GM19467 (cell line): ENCODE data around the gene LUC7L3.
"Not testable (repeated sequence)": the region's sequence is repeated elsewhere in the genome, so short reads cannot be mapped to it uniquely, and the experiment has no call there.

ENCODE experiments used
- ATAC-seq: cut with Tn5 transposase; IDR thresholded peaks from one replicate; pipeline ENCODE4 v1.9.1; 2021; ENCODE audit warnings: mild to moderate bottlenecking, moderate library complexity; ENCODE audit not compliant: unreplicated experiment

Gene LUC7L3

DNA sequence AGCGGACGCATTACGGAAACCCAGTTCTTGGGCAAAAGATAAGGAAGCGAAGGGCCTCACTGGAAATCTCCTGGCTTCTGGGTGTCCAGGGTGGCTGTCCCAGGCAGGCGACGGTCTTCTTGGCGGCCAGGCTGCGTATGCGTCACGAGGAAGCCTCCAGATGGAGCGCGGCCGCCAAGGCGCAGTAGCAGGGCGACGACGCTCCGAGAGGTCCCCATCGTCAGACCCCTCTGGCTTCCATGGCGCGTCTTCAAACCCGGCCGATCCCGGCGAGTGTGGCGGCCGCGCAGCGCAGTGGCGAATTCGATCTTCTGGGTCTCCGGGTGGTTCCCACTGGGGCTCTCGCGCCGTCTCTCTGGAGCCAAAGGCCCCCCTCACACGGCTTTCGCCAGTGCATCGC is 61.8 kb downstream of the LUC7L3 start:
- no peak for ATAC-seq

DNA sequence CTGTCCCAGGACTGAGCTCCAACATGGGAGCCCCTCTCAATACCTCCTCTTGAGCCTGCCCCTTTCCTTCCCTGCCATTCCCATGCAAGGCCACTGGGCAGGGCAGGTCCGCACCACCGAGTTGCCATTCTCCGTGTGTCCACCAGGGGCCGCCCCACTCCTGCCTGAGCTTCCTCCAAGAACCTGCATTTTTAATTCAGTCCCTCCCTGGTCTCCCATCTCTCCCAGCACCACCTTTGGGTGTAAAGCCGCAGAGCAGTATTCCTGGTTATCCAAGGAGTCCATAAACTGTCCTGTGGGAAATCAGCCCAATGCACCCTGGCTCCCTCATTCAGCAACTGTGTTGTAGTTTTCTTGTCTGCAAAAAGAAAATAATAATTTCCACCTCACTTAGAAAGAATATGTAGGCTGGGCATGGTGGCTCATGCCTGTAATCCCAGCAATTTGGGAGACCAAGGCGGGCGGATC is 63.8 kb downstream of the LUC7L3 start:
- no peak for ATAC-seq

DNA sequence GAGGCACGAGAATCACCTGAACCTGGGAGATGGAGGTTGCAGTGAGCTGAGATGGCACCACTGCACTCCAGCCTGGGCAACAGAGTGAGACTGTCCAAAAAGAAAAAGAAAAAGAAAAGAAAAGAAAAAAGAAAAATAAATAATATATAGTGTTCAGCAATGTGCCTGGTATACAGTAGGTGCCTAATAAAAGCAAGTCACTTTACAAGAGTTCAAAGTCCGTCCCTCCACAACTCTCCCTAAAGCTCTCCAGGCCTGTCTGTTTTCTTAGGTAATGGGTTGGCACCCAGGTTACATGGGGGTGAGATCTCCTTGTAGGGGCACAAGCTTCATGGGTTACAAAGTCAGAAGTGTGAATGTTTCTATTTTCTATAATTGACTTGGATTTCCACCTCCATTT is 64.5 kb downstream of the LUC7L3 start:
- ATAC-seq, result no peak

DNA sequence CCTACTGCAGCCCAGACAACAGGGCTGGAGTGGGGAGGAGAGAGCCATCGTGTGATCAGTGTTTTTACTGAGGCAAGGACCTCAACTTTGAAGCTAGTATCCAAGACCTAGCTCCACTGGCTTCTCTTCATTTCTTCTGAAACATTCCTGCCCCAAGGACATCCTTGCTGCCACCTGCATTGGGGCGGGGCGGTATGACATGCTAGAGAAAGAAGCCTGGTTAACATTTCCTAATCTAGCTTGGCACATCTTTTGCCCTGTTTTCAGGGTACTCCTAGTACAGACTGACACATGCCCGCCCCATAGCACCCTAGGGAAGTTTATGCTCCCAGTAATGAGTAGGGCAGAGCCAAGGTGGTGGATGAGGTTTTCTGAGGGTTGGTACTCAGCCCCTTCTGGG is 65.7 kb downstream of the LUC7L3 start:
- no peak for ATAC-seq

DNA sequence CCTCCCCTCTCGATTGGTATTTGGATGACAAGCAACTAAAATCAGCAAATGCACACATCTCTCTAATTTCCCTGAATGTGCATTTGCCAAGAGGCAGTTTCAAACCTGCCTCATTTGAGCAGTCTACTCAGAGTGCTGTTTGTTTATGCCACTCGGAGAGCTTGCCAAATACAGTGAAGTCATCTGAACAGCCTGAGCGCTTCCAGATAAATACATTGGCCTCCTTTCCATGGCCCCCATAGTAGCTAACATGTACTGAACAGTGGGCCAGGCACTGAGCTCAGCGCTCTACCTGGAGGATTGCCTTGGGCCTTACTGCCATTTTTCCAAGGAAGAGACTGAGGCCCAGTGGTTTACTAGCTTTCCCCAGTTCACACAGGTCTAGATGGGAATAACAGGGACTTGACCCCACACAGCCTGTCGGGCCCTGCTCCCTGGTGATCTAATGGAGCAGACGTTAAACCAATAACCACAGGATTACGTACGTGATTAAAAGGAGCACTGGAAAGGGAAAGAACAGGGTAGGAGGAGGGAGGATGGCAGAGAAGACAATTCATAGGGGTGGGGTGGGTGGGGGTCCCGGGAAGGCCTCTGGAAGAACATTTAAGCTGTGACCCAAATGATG is 66.7 kb downstream of the LUC7L3 start:
- ATAC-seq, result no peak

DNA sequence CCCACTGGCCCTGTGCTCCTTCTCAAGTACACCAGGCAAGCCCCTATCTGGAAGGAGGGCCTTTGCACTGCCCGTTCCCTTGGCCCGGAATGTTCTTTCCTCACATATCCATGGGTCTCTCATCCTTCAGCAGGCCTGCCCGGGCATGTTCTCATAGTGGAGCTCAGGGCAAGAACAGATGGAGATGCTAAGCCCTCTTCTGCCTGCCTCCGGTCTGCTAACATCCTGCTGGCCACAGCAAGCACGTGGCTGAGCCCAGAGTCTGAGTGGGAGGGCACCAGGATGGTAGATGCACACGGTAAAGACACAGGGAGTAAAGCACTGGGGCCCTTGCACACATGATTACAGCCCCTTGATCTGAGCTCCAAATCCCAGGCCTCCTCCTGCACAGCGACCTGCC is 67.7 kb downstream of the LUC7L3 start:
- no peak for ATAC-seq

DNA sequence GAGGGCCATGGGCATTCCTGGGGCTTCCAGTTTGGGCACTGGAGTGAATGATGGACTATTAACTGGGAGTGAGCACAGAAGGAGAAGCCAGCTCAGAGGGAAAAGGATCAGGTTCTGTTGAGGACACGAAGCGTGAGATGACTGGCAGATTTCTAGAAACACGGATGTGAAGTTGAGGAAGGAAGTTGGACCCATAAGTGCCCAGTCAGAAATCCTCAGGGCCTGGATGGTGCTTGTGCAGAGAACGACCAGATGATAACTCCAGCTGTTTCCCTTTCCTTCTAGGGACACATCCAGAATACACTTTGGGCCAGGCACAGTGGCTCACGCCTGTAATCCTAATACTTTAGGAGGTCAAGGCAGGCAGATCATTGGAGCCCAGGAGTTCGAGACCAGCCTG is 71.2 kb downstream of the LUC7L3 start:
- no peak for ATAC-seq

DNA sequence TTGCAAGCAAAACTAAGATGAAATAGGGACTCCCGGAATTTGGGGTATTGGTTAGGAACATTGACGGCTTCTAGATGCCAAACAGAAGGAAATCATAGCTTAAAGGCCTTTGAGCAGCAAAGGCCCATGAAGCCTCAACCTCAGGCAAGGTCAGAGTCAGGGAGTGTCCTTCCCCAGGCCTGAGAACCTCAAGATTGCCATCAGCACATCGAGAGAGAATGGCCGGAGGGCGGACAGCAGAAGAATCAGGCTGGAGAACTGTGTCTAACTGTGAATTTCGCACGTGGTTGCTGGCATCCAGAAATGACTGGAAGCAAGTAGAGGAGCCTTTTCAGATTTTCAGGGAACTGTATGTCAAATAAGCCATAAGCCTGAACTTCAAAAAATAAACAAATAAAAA is 72.7 kb downstream of the LUC7L3 start:
- no peak for ATAC-seq

DNA sequence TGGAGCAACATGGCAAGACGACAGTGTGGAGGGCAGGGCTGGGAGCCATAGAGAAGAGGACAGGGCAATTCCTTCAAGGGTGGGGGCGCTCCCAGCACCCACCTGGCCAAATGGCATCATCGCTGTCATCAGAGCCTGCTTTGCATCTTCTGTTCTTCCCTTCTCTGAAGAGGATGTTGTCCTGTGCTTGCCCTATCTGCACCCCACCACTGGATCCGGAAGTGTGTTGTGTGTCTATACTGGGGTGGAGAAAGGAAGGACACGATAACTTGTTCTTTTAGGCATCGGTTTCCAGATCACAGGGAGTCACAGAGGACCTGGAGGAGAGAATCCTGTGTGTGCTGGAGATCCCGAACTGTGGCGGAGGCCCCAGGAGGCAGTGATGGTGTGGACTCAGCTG is 73.6 kb downstream of the LUC7L3 start:
- ATAC-seq, result no peak

DNA sequence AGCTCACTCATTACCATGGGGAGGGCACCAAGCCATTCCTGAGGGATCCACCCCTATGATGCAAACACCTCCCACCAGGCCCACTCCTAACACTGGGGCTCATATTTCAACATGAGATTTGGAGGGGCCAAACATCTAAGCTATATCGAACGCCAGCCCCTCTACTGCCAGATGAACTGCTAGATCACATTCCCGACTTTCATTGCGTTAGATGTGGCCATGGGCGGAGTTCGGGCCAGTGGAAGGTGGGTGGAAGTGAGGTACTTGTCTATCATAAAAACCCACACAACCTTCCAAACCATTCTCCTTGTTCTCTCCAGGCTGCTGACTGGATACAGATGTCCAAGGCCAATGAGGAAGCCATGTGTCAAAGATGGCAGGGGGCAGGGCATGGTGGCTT is 75.0 kb downstream of the LUC7L3 start:
- no peak for ATAC-seq

DNA sequence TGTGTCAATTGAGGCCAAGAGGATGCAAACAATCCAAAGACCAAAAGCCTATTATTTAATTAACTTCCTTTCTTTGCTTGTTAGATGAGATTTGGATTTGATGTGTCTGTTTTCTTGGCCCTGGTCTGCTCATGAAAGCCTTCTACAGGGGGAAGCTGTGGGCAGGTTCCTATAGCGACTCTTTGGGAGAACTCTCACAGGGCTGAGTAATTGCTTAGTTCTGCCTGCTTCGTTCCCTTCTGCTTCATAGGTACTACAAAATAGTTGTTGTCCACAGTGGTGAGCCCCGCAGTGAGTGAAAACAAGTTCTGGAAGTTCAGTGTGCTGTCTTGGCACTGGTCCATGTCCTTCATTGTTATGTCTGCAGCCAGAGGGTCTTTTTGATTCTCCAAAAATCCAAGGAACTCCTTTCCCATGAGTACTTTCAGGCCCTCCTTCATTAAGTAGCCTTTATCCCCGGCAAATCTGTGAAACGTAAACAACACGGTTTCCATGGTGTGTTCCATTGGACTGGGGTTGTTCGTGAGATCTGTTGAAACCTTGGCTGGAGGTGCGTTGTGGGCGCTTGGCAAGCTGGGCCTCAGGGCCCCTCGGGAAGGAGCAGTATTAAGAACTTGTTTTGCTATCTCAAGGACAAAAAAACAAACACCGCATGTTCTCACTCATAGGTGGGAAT is 77.9 kb downstream of the LUC7L3 start:
- no peak for ATAC-seq

DNA sequence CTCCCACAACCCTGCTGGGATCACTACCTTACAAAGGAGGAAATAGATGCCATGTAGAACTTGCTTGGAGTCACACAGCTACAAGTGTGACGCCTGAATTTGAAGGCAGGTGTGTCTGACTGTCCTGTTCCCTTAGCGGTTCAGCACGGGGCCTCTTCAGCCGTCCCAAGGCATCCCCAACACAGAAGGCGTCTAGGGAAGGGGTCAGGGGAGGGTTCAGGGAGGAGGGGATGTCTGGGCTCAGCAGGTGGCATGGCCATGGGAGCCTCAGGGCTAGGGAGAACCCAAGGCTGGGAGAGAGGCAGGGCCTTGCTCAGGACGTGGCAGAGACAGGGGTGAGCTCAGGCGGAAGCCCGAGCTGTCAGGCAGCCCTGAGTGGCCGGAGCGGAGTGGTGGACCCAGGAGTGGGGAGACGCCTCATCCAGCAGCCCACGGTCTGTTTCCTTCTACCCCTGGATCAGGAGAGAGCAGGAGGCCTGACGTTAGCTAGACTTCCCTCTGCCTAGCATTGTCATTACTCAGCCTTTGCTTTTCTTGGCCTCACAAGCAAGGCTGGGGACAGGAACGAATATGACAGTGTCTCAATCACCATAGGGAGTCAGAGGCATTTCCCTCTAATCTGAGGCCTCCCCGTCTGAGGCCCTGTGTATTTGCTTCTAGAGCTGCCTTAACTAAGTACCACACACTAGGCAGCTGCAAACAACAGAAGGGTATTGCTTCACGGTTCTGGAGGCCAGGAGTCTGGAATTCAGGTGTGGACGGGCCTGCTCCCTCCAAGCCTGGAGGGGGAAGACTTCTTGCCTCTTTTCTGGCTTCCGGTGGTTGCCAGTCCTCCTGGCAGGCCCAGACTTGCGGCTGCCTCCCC is 79.3 kb downstream of the LUC7L3 start:
- no peak for ATAC-seq

DNA sequence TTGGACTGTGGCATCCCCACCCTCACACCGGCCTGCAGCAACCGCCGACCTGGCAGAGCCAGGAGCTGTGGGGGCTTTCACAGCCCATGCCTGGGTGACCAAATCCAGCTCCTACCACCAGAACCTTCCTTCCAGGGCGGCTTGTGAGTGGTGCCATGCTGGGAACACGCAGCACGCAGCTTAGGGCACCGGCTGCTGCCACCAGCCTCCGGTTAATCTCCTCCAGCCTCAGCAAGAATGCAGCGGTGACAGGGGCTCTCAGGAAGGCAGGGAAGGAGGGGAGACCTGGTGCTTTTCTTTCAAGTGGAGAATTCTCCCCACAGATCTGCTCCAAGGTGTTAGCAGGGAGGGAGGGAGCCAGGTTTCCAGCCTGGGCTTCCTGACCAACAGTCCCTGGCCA is 80.2 kb downstream of the LUC7L3 start:
- no peak for ATAC-seq

DNA sequence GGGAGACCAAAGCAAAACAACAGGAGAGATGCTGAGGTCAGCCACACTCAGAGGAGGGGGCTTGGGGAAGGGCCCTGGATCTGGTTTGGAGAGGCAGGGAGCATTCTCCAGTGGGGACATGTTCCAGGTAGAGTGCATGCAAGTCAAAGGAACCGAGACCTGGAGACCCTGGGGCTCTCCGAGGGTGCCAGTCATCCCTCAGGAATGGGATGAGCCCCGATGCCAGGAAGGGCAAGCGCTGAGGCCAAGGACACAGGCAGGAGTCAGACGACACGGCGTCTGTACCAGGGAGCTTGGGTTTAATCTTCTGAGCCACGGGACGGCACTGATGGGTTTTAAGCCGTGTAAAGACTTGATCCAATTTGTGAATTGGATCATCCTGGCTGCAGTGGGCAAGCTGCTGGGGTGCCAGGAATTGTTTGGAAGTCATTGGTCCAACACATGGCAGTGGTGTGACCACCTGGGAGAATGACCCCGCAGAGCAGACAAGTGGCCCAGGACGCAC is 80.8 kb downstream of the LUC7L3 start:
- ATAC-seq, result no peak

DNA sequence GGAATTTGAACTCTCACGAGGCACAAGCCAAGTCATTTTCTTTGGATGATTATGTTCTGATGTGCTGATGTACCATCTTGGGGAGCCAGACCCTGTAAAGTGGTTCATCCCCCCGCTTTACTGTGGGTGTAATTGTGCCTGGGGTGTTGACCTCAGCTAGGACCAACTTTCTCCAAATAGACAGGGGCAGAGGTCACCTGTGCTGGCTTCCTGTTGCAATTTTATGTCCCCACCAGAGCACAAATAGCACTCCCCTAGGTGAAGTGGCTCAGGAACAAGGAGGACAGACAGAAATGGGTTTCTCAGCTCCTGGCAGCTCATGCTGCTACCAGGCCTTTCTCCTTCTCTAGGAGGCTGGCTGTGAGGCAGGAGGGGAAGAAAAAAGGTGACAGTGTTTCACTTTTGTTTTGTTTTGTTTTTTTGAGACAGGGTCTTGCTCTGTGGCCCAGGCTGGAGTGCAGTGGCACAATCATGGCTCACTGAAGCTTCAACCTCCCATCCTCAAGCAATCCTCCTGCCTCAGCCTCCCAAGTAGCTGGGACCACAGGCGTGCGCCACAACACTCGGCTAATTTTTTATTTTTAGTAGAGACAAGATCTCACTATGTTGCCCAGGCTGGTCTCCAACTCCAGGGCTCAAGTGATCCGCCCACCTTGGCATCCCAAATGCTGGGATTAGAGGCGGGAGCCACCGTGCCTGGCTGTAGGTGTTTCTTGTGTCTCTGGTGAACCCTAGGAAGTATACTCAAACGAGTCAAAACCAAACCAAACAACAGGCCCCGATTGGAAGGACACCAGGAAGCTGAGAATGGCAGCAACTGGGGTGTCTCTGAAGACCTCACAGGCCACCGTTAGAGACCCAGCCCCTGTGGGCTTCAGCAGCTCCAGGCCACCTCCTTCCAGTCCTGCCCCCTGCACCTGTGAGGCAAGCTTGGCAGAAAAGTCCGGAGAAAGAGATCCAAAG is 83.5 kb downstream of the LUC7L3 start:
- no peak for ATAC-seq

DNA sequence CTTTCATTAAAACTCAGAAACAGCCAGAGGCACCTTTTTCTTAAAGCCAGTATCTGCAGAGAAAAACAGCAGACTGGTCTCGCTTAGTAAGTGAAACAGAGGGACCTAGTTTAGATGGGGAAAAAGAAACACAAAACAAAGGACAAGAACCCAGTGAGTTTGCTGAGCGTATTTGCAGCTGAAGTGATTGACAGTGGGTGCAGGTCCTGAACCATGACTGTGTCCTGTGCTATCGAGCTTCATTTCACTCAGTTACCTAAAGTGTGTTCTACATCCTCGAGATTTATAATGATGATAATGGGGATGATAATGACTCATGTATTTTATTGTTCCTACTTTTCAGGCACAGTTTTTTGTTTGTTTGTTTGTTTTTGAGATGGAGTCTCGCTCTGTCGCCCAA is 84.3 kb downstream of the LUC7L3 start:
- no peak for ATAC-seq

DNA sequence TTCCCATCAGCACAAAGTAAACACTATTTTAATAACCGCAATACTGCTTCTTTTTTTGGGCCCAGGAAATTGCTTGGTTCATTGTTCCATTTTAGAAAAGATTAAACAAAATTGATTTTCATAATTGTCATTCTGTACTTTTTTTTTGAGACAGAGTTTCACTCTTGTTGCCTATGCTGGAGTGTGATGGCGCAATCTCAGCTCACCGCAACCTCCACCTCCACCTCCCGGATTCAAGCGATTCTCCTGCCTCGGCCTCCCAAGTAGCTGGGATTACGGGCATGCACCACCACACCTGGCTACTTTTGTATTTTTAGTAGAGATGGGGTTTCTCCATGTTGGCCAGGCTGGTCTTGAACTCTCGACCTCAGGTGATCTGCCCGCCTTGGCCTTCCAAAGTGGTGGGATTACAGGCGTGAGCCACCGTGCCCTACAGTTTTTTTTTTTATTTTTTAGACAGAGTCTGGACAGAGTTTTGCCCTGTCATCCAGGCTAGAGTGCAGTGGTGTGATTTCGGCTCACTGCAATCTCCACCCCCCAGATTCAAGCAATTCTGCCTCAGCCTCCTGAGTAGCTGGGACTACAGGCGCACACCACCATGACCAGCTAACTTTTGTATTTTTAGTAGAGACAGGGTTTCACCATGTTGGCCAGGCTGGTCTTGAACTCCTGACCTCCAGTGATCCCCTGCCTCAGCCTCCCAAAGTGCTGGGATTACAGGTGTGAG is 85.5 kb downstream of the LUC7L3 start:
- ATAC-seq, result not testable (repeated sequence)

DNA sequence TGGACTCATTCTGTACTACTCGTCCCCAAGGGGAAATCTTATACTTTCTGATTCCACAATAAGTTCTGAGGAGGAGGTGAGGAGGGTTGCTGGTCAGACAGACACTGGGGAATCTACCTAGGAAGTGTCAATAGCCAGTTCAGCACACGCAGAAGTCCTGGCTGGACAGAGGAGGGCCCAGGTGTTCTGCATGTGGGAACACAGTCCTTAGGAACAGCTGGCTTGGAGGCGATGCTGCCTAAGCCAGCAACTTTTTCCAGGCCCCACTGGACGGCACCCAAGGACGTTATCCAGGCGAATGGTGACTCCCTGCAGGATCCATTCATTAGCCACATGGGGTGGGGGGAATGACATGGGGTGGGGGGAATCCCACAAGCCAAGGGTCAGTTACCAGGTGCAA is 86.1 kb downstream of the LUC7L3 start:
- no peak for ATAC-seq
